Thyroid gland (tissue), 4 donors: Measurements from ENCODE around the gene SPARC.

Experiments used
- CTCF ChIP-seq, 6 experiments: fragments of 200-600 bp in 3 of 6; fragments of 450-650 bp in 3 of 6; sonication (generic) in 3 of 6; IDR thresholded peaks; one replicate each; pipeline ENCODE4 v1.5.1; 2016 to 2019; ENCODE audit warnings: antibody characterized with exemption in 6 of 6, mild to moderate bottlenecking in 2 of 6, inconsistent platforms in 1 of 6, moderate library complexity in 1 of 6
- POLR2A ChIP-seq, 2 donors: fragments of 450-650 bp; IDR thresholded peaks; one replicate each; pipeline ENCODE4 v1.6.1; 2017; ENCODE audit warnings: antibody characterized with exemption in 2 of 2, mild to moderate bottlenecking in 2 of 2, moderate library complexity in 1 of 2

GRCh38 chr5:151674626-151675610, 11.8 kb downstream of the SPARC start:
- TF ChIP-seq CTCF (IDR thresholded peaks at IDR 0.05) (no peak), POLR2A (IDR thresholded peaks at IDR 0.05) (no peak)
